OCI-LY1 (cell line): ENCODE results near the gene IFTAP.

Source experiments
- EZH2 ChIP-seq: fragments of 200-600 bp; sonication (generic), shearing (Covaris generic); IDR thresholded peaks from 2 replicates; pipeline ENCODE4 v1.8.0; 2017; ENCODE audit warnings: borderline replicate concordance, mixed run types, mild to moderate bottlenecking, antibody characterized with exemption, low read length, moderate library complexity, mixed read lengths
- TF ChIP-seq, protein P1 (sequence below): fragments of 200-600 bp; sonication (generic), shearing (Covaris generic); IDR thresholded peaks from 2 replicates; pipeline ENCODE4 v1.5.1; 2017; ENCODE audit warnings: mild to moderate bottlenecking, antibody characterized with exemption, low read length, moderate library complexity, mixed read lengths

GRCh38 chr11:36619502-36619901, 25.2 kb downstream of the IFTAP start:
- TF ChIP-seq, protein P1, sequence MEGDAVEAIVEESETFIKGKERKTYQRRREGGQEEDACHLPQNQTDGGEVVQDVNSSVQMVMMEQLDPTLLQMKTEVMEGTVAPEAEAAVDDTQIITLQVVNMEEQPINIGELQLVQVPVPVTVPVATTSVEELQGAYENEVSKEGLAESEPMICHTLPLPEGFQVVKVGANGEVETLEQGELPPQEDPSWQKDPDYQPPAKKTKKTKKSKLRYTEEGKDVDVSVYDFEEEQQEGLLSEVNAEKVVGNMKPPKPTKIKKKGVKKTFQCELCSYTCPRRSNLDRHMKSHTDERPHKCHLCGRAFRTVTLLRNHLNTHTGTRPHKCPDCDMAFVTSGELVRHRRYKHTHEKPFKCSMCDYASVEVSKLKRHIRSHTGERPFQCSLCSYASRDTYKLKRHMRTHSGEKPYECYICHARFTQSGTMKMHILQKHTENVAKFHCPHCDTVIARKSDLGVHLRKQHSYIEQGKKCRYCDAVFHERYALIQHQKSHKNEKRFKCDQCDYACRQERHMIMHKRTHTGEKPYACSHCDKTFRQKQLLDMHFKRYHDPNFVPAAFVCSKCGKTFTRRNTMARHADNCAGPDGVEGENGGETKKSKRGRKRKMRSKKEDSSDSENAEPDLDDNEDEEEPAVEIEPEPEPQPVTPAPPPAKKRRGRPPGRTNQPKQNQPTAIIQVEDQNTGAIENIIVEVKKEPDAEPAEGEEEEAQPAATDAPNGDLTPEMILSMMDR = no peak
- no peak for TF ChIP-seq EZH2
